Stomach (tissue), 4 donors: ENCODE results near the gene TAS1R1.
A peak's percentile ranks its signal among the peaks of the same experiment; 100 is the strongest.

Experiments
- CTCF ChIP-seq, 7 experiments: fragments of 450-650 bp in 4 of 7; fragments of 200-600 bp in 3 of 7; sonication (generic) in 3 of 7; IDR thresholded peaks; one replicate each; pipeline ENCODE4 v1.5.1; 2016 to 2019; ENCODE audit warnings: antibody characterized with exemption in 7 of 7, control low read depth in 2 of 7, mild to moderate bottlenecking in 1 of 7
- EP300 ChIP-seq: sonication (generic); formaldehyde crosslinking; IDR thresholded peaks from one replicate; pipeline ENCODE4 v1.6.1; 2017; ENCODE audit warnings: antibody characterized with exemption

GRCh38 chr1:6603915-6604558 is 48.9 kb downstream of the TAS1R1 start:
- TF ChIP-seq CTCF (IDR thresholded peaks at IDR 0.05) (no peak), EP300 (peak; percentile 2)
